ENCODE data around the gene TMEM240.
"Not testable (repeated sequence)": the region's sequence is repeated elsewhere in the genome, so short reads cannot be mapped to it uniquely, and the experiment has no call there.

Gene TMEM240

DNA sequence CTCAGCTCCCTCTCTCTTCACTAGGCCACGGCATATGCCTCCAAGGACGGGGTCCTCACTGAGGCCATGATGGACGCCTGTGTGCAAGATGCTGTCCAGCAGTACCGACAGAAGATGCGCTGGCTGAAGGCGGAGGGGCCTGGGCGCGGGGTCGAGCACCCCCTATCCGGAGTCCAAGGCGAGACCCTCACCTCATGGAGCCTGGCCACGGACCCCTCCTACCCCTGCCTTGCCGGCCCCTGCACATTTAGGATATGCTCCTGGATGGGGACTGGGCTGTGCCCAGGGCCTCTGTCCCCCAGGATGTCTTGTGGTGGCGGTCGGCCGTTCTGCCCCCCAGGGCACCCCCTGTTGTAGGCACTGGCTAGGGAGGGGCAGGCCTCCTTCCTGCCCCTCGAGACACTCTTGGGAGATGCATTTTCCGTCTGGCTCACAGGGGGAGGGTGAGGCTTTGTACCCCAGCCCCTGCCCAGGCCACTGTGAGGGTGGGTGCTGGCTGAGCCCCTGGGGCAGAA, 44.9 kb downstream of the TMEM240 start:
- DNase-seq (ENCODE audit: low read depth in 2 of 2): not testable (repeated sequence)

DNA sequence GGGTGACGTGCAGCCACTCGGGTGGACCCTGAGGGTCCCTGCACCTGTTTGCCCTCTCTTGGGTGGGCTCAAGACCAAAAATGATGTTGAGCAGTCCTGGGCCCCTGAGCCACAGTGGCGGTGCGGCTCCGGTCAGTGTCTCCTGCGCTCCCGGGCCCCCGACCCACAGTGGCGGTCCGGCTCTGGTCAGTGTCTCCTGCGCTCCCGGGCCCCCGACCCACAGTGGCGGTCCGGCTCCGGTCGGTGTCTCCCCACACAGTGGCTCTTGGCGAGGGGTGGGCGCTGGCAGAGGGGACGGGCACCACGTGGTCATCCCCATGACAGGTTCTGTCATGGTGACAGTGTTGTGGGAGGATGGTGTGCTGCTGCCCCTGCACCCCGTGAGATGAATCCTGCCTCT, 46.1 kb downstream of the TMEM240 start:
- DNase-seq (ENCODE audit: low read depth in 2 of 2): not testable (repeated sequence)

DNA sequence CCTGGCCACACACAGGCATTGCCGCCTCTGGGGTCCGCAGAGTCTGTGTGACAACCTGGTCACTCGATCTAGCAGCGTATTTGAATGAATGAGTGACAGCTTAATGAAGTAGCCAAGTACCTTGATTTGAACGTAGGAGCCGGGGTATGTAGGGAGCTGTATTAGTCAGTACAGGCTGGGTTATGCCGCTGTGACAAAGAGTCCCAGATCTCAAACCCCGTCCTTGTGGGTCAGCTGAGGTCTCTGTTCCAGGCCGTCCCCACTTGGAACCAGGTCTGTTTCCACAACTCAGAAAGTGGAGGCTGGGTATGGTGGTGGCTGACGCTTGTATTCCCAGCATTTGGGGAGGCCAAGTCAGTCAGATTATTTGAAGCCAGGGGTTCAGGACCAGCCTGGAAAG, 48.8 kb downstream of the TMEM240 start:
- no peak for DNase-seq (ENCODE audit: low read depth in 2 of 2)

DNA sequence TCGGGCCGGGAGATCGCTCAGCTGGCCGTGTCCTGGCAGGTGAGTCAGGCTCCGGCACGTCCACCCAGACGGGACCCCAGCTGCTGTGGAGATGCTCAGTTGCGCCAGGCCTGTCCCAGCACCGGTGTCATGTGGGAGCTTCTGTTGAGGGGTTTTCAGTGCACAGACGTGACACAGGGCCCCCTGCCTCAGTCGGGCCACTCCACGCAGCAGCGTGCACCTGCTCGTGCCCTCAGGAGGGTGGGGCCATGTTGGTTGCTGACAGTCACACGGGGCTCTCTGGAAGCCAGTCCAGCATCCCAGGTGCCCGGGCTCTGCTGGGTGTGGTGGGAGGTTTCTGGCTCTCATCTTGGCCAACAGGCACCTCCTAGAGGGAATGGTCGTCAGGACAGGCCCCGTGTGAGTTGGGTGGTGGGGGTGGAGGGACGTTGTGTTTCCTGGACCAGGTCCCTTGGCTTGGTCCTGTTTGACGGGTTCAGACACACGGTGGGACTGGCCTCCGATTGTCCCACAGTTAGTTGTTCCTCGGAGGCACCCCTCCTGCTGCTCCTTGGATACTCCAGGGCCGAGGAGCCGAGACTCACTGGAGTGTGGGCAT, 49.7 kb downstream of the TMEM240 start:
- no peak for DNase-seq (ENCODE audit: low read depth in 2 of 2)

DNA sequence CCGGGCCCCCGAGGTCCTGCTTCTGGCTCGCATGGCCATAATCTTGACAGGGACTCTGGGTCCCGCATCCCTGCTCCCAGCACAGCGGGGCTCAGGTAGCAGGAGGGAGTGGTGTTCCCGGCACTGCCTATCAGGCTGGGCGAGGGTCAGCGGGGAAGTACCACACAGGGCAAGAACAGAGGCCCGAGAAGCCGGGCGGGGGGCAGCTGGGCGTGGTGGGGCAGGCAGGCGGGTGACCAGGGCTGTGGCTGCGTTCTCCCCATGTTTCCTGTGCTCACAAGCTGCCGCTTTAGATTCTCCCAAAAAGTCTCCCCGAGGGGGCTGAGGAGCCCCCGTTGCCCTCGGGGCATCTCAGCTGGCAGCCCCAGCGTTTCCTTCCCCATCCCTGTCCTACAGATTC, 50.6 kb downstream of the TMEM240 start:
- DNase-seq (ENCODE audit: low read depth in 2 of 2): no peak

DNA sequence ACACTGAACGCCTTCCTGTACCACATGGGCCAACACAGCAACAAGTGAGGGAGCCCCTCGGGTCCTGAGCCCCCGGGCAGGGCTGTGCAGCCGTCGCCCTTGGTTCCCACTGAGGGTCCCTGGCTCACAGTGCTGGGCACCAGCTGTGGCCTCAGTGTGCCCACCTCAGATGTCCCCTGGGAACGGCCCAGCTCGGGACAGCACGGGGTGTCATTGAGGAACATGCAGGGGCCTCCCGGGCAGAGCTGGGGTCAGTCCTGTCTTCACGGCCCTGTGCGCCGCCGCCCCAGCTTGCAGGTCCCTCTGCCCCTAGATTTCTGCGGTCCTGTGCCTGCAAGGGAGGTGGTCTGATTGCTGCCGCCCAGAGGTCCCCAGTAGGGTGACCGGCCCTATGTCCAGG, 51.2 kb downstream of the TMEM240 start:
- no peak for DNase-seq (ENCODE audit: low read depth in 2 of 2)

DNA sequence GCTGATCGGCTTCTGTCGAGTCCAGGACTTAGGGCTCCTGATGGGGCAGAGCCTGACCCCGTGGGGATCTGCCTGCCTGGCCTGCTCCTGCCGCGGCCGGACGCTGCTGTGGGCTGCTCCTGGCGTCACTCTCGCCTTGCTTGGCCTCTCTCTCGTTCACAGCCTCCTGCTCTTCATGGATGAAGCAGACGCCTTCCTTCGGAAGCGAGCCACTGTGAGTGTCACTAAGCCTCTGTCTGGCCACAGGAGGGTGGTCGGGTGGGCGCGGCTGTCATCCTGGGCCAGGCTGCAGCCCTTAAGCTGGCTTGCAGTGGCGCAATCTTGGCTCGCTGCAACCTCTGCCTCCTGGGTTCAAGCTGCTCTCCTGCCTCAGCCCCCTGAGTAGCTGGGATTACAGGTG, 52.7 kb downstream of the TMEM240 start:
- DNase-seq (ENCODE audit: low read depth in 2 of 2): no peak

DNA sequence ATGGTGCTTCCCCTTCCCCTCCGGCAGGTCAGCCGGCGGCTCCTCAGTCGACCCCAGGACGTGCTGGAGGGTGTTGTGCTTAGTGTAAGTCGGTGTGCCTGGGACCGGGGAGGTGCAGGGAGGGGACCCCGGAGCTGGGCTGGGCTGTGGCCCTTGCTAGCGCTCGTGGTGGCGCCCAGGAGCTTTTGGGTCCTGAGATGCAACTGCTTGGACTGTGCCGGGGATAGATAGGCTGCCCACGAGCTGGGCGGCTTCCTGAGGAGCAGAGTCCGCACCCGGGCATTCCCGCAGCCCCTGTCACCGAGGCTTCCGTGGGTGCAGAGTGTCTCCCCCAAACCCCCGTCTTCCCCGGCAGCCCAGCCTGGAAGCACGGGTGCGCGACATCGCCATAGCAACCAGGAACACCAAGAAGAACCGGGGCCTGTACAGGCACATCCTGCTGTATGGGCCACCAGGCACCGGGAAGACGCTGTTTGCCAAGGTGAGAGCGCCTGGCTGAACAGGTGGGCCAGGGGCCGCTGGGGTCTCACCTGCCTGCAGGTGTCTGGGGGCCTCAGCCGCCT, 54.6 kb downstream of the TMEM240 start:
- not testable (repeated sequence) for DNase-seq (ENCODE audit: low read depth in 2 of 2)

DNA sequence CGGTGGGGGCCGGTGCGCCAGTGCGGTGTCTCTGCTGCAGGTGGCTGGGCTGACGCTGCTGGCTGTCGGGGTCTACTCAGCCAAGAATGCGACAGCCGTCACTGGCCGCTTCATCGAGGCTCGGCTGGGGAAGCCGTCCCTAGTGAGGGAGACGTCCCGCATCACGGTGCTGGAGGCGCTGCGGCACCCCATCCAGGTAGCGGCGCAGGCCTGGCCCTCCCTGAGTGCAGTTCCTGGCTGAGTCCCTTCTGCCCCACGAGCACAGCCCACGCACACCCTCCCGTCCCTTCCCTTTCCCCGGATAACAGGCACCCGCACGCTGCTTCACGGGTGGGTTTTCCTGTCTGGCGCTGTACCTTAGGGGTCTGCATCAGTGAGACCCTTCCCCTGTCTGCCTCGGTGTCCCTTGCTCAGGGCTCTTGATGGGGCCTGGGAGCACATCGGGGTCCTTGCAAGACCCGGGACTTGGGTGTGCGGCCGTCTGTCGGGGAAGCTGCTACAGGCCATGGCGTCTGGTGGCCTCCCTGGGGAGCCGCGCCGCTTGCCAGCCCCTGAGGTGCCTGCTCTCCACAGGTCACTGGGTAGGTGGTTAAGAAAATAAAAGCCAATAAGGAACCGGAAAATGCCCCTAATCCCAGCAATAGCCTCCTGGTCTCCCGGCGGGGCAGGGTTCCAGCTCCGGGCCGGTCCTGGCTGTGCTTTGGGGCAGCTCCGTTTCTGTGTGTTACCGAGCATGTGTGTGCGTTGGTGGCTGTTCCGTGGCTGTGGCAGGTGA, 55.3 kb downstream of the TMEM240 start:
- DNase-seq (ENCODE audit: low read depth in 2 of 2): not testable (repeated sequence)

Measured in stimulated activated CD4-positive, alpha-beta T cell treated with anti-CD3 and anti-CD28 coated beads, Interleukin-1b, Interleukin-23, amount 100 ng/mL, for 4 hours (primary cell).